HL-60 (cell line): ENCODE results near the gene RAB11FIP3.
"Not testable (repeated sequence)": the region's sequence is repeated elsewhere in the genome, so short reads cannot be mapped to it uniquely, and the experiment has no call there.

Experiments
- DNase-seq, 2 experiments: peaks; one replicate each; pipeline ENCODE4 v3.0.0-alpha.2; 2010 to 2020; ENCODE audit warnings: low read depth in 1 of 2, low spot score in 1 of 2
- H3K27ac ChIP-seq: fragments of 250-450 bp; sonication (Bioruptor Pico); replicated peaks from 2 replicates; pipeline ENCODE4 v1.5.1; 2020; ENCODE audit warnings: mild to moderate bottlenecking, moderate library complexity
- H3K27me3 ChIP-seq: fragments of 250-450 bp; sonication (Bioruptor Pico); 2 replicates; pipeline ENCODE4 v1.5.1; 2021; ENCODE audit warnings: mild to moderate bottlenecking, moderate library complexity; ENCODE audit not compliant: insufficient read depth, poor library complexity, severe bottlenecking
- H3K4me3 ChIP-seq: replicated peaks from 2 replicates; pipeline ENCODE4 v1.5.1; 2011; ENCODE audit warnings: mild to moderate bottlenecking, control low read depth, low read length; ENCODE audit not compliant: insufficient read depth
- GABPA ChIP-seq: IDR thresholded peaks from 2 replicates; pipeline ENCODE4 v1.6.1; 2012; ENCODE audit warnings: low read depth
- POLR2AphosphoS5 ChIP-seq: IDR thresholded peaks from 2 replicates; pipeline ENCODE4 v1.6.1; 2012; ENCODE audit warnings: low read depth
- SPI1 ChIP-seq: IDR thresholded peaks from 2 replicates; pipeline ENCODE4 v1.6.1; 2012; ENCODE audit warnings: low read depth, mild to moderate bottlenecking, borderline replicate concordance
- TF ChIP-seq, protein P1 (sequence below): IDR thresholded peaks from 2 replicates; pipeline ENCODE4 v1.6.1; 2012; ENCODE audit warnings: low read depth; ENCODE audit not compliant: insufficient replicate concordance
- TF ChIP-seq, protein P2 (sequence below): IDR thresholded peaks from one replicate; pipeline ENCODE4 v1.5.1; 2011; ENCODE audit warnings: low read length, control low read depth, inconsistent platforms; ENCODE audit not compliant: insufficient read depth

RAB11FIP3 gene

DNA sequence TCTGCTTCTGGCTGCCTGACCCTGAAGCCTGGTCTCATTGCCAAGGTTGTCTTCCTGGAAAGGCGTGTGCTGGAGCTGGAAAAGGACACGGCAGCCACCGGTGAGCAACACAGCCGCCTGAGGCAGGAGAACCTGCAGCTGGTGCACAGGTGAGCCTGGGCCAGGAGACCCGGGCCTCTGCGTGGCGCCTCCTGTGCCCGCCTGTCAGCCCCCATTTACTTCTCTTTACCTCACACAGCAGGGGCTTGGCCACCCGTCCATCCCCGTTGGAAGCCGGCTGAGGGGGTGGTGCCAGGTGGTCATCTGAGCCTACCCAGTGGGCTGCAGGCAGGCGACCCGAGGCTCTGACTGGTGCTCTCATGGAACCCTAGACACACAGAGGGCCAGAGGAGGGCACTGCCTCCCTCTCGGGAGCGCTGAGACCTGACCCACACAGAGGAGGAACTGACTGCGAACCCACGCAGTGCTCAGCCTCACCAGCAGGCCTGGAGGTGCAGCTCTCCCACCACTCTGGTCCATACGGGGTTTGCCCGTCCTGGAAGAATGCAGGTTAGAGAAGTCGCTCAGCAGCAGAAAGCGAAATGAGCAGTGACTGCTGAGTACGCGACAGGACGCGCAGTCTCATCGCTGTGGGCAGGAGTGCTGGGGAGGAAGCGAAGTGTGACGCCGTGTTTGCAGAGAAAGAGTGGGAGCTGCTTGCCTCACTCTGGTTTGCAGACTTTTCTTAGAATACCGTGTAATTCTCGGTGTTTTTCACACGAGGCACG, 80.2 kb downstream of the RAB11FIP3 start:
- H3K27ac ChIP-seq, result no peak overlapping the region
- peak in 1 of 2 experiments; percentile 41 for DNase-seq
- TF ChIP-seq, protein P1, sequence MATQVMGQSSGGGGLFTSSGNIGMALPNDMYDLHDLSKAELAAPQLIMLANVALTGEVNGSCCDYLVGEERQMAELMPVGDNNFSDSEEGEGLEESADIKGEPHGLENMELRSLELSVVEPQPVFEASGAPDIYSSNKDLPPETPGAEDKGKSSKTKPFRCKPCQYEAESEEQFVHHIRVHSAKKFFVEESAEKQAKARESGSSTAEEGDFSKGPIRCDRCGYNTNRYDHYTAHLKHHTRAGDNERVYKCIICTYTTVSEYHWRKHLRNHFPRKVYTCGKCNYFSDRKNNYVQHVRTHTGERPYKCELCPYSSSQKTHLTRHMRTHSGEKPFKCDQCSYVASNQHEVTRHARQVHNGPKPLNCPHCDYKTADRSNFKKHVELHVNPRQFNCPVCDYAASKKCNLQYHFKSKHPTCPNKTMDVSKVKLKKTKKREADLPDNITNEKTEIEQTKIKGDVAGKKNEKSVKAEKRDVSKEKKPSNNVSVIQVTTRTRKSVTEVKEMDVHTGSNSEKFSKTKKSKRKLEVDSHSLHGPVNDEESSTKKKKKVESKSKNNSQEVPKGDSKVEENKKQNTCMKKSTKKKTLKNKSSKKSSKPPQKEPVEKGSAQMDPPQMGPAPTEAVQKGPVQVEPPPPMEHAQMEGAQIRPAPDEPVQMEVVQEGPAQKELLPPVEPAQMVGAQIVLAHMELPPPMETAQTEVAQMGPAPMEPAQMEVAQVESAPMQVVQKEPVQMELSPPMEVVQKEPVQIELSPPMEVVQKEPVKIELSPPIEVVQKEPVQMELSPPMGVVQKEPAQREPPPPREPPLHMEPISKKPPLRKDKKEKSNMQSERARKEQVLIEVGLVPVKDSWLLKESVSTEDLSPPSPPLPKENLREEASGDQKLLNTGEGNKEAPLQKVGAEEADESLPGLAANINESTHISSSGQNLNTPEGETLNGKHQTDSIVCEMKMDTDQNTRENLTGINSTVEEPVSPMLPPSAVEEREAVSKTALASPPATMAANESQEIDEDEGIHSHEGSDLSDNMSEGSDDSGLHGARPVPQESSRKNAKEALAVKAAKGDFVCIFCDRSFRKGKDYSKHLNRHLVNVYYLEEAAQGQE, result no peak
- TF ChIP-seq, protein P2, sequence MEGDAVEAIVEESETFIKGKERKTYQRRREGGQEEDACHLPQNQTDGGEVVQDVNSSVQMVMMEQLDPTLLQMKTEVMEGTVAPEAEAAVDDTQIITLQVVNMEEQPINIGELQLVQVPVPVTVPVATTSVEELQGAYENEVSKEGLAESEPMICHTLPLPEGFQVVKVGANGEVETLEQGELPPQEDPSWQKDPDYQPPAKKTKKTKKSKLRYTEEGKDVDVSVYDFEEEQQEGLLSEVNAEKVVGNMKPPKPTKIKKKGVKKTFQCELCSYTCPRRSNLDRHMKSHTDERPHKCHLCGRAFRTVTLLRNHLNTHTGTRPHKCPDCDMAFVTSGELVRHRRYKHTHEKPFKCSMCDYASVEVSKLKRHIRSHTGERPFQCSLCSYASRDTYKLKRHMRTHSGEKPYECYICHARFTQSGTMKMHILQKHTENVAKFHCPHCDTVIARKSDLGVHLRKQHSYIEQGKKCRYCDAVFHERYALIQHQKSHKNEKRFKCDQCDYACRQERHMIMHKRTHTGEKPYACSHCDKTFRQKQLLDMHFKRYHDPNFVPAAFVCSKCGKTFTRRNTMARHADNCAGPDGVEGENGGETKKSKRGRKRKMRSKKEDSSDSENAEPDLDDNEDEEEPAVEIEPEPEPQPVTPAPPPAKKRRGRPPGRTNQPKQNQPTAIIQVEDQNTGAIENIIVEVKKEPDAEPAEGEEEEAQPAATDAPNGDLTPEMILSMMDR, result no peak
- no peak for TF ChIP-seq GABPA
- no peak for TF ChIP-seq POLR2AphosphoS5
- no peak for TF ChIP-seq SPI1
- H3K4me3 ChIP-seq, result no peak overlapping the region
- H3K27me3 ChIP-seq, result no peaks in the 10 kb centered on the region

DNA sequence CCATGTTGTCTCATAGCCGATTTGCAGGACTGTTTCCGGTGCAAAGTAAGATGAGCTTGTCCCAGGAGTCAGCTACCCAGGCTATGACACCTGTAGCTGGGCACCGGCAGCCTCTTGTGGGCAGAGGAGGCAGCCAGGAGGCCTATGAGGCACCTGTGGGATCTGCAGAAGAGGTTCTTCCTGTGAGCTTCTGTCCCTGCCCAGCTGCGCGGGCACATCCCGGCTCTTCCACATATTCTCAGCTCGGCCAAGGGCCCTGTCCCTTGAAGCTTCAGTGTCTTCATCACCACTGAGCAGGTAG, 80.7 kb downstream of the RAB11FIP3 start:
- no peak overlapping the region for H3K27ac ChIP-seq
- H3K4me3 ChIP-seq, result no peak overlapping the region
- TF ChIP-seq GABPA (no peak), POLR2AphosphoS5 (no peak), SPI1 (no peak)
- TF ChIP-seq, protein P2, result no peak
- TF ChIP-seq, protein P1, result no peak
- H3K27me3 ChIP-seq, result no peaks in the 10 kb centered on the region
- DNase-seq, result no peak

DNA sequence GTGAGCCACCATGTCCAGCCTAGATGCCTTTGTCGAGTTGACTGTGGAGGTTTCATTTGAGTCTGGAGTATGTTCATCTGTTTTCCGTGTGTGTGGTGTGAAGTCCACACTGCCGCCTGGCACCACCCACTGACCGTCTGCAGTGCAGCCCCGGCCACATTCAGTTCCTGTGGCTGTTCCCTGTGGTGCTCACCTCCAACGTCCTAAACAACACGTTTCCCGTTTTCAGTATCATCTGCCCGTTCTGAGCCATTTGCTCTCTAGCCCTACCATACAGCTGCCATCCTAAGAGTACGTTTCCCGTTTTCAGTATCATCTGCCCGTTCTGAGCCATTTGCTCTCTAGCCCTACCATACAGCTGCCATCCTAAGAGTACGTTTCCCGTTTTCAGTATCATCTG, 82.1 kb downstream of the RAB11FIP3 start:
- peak in 1 of 2 experiments; percentile 65 for DNase-seq
- TF ChIP-seq GABPA (peak; percentile 61), SPI1 (peak; percentile 72; the same call in 1 of the 2 replicates), POLR2AphosphoS5 (peak; percentile 53; the same call in 1 of the 2 replicates)
- H3K27ac ChIP-seq, H3K27me3 ChIP-seq, H3K4me3 ChIP-seq: not testable (repeated sequence)

DNA sequence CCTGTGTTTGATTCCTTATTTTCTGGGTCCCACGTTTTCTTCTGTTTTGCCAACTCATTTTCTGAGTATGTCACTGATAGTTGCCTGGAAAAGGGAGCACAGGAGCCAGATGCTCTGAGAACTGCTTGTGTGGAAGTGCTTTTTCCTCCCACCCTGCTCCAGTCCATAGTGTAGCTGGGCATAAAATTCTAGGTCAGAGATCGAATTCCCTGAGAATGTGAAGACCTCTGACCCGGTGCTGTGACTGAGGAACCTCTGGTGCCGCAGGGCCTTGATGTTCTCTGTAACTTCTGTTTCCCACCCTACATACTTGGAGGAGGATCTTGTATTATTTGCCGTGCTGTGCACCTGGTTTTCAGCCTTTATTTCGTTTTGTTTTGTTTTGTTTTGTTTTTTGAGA, 82.5 kb downstream of the RAB11FIP3 start:
- TF ChIP-seq, protein P1, result no peak
- no peak for TF ChIP-seq SPI1
- TF ChIP-seq GABPA, result no peak
- no peaks in the 10 kb centered on the region for H3K27me3 ChIP-seq
- peak overlapping the region; percentile 42 for H3K27ac ChIP-seq
- H3K4me3 ChIP-seq, result no peak overlapping the region
- DNase-seq, result no peak
